GM21526 (cell line): ENCODE measurements around the gene LRG1.

Experiments used
- ATAC-seq: cut with Tn5 transposase; IDR thresholded peaks from one replicate; pipeline ENCODE4 v1.9.1; 2021; ENCODE audit warnings: moderate library complexity; ENCODE audit not compliant: unreplicated experiment, low FRiP score

Gene LRG1, protein sequence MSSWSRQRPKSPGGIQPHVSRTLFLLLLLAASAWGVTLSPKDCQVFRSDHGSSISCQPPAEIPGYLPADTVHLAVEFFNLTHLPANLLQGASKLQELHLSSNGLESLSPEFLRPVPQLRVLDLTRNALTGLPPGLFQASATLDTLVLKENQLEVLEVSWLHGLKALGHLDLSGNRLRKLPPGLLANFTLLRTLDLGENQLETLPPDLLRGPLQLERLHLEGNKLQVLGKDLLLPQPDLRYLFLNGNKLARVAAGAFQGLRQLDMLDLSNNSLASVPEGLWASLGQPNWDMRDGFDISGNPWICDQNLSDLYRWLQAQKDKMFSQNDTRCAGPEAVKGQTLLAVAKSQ

DNA sequence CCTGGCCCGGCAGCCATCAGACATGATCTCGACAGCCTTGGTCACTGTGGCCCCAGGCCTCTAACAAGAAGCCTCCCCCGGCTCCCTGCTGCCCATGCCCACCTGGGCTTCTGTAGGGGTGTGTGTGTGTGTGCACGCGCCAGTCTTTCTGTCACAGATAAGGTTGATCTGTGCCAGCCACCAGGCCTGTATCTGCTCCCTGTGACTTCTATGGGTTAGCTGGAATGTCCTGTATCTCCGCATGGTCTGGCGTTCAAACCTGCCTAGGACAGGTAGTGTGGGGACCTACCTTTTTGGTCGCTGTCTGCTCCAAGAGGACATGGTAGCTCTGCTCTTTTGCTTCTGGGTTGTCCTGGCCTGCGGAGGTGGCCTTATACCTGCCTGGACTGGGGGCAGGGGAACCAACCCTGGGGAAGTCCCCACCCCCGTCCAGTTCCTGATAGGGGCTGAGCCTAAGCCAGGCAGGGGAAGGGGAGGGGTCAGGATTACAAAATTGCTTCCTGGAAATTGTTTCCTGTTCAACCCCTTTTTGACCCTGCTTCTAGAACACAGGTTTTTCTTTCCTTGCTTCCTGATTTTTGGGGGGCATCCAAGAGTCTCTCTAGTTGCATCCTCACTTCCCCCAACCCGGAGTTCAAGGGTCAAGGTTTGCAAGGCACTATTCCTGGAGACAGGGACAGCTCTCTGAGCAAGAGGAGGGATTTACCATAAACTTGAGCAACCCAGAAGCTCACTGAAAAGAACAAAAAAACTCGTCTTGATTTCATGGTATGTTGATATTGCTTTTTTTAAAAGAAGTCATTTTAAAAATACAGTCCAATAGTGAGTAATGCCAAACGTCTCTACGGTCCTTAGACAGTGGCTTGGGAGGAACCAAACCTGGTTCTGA, at the start of gene LRG1:
TSS of gene LRG1 (minus strand) at position 344 of the 889 bp plus-strand sequence. CDS start at position 321, 23 bp downstream.
- ATAC-seq, result no peak

DNA sequence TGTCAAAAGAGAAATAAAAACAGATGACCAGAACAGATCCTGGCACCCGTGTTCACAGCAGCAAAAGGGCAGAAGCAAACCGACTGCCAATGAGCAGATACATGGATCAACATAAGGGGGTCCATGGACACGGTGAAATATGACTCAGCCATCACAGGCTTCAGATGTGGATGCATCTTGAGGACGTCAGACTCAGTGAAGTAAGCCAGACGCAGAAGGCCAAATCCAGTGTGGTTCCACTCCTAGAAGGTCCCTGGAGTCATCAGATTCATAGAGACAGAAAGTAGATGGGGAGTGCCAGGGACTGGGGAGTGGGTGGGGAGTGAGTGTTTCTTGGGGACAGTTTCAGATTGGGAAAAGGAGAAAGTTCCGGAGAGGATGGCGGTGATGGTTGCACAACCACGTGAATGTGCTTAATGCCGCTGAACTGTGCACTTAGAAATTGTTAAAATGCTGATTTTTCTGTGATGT, 48.5 kb upstream of the LRG1 start:
- ATAC-seq, result no peak

DNA sequence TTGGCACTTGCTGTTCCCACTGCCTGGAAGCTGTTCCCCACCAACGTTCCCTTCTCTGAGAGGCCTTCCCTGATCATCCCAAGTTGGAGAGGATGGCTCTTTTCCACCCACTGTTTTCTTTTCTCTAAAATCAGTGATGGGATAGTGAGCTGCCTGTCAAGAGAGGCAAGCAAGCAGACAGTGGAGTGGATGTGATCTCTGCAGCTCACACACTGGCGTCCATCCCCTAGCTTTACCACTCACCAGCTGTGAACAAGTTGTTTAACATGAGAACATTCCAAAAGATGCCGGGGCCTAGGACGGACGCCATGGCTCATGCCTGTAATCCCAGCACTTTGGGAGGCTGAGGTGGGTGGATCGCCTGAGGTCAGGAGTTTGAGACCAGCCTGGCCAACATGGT, 47.7 kb upstream of the LRG1 start:
- ATAC-seq, result no peak

DNA sequence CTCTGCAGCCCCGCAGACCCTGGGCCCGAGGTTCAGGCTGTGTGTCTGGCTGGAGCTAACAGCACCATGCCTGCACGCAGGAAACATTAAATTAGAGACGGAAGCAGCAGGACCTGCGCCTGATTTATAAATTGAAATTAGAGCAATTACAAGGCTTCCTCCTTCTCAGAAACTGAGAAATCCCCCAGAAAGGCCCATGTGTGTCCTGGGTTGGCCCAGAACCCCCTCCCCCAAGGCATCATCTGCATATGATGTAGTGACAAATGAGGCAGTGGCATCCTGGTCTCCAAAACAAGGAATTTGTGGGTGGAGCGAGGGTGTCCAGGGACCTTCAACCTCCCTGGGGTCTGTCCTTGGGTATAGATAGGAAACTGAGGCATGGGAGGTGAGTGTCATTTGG, 46.9 kb upstream of the LRG1 start:
- ATAC-seq, result no peak

DNA sequence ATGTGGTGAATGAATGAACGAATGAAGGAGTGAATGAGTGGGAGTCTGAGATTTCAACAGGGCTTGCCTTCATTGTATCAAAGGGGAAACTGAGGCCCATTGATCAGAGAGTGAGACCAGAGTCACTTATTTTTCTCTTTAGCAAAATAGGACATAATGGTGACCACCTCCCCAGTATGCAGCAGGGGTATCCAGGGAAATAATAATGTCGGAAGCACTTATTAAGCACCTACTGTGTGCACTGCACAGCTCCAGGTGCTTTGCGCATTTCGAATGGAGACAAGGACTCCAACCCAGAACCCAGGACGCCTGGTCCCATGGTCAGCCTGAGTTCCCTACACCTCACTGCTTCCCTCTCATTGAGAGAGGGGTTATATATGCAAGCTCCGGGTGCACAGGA, 46.4 kb upstream of the LRG1 start:
- no peak for ATAC-seq

DNA sequence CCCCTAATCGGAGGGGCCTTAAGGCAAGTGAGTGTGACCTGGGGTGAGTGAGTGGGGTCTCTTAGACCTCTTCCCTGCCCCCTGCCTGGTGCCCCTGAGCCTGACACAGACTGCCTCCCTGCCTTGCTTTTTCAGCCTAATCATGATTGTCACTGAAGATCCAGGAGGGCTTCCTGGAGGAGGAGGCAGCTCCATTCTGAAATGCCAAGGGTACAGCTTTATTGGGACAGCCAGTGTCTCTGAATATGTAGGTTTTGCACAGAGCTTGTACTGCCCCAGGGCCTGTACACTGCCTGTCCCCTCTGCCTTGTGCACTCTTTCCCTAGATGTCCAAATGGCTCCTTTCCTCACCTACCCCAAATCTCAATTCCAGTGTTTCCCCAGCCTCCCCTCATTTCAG, 45.7 kb upstream of the LRG1 start:
- no peak for ATAC-seq

DNA sequence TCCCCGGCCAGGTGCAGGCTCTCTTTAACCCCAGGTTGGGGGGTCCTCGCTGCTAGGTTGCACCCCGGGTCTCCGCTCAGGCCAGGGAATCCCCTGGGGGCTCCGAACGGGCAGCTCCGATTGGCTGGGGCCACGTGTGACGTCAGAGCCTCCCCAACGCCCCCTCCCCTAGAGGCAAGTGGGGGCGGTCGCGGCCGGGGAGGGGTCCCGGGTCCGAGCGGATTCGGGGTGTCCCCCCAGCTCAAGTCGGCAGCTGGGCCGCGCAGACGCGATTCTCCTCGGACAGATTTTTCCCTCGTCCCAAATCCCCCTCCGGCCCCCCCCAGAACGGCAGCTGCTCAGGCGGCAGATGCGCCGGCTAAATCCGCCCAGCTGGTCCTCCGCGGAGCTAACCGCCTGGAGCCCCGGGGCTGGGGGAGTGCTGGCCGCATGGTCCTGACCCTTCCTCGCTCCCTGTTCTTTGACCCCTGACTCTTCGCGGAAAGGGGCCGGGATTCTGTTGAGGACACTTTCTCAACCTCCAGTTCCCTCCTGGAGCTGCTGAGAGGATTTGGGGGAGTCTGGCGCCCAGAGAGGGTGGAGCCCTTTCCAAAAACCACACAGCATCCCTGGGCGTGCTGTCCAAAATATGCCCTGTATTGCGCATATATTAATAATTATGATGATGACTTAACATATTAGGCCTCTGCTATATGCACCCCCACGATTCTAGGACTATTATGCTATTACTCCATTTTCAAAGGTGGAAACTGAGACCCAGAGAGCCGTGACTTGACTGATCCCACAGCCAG, 45.0 kb upstream of the LRG1 start:
- no peak for ATAC-seq

DNA sequence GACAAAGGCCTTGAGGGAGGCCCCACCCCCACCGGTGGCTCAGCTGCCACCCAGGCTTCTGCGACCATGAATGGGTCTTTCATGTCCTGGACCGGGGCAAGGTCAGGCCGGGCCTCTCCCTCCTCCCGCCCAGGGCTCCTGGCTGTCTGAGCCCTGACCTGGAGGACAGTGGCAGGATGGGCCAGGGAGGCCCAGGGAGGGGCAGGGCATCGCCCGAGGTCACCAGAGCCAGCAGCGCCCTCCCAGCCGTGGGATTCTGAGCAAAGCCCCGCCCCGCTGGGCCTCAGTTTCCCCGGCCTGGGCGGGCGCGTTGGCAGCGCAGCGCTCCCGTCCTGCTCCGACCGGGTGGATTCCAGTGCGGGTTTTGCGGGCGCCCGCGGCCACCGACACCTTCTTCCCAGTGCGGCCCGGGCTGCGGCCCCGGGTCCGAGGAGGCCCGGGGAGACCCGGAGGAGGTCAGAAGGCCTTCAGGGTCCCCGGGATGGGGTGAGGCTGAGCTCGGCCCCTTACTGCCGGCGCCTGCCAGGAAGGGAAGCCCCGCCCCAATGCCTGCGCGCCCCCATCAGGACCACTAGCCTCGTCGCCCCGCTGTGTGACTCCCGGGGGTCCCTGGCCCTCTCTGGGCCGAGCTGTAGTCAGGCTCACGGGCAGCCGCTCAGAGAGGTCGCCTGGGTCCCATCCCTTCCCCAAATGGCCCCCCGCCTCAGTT, 44.3 kb upstream of the LRG1 start:
- ATAC-seq, result no peak

DNA sequence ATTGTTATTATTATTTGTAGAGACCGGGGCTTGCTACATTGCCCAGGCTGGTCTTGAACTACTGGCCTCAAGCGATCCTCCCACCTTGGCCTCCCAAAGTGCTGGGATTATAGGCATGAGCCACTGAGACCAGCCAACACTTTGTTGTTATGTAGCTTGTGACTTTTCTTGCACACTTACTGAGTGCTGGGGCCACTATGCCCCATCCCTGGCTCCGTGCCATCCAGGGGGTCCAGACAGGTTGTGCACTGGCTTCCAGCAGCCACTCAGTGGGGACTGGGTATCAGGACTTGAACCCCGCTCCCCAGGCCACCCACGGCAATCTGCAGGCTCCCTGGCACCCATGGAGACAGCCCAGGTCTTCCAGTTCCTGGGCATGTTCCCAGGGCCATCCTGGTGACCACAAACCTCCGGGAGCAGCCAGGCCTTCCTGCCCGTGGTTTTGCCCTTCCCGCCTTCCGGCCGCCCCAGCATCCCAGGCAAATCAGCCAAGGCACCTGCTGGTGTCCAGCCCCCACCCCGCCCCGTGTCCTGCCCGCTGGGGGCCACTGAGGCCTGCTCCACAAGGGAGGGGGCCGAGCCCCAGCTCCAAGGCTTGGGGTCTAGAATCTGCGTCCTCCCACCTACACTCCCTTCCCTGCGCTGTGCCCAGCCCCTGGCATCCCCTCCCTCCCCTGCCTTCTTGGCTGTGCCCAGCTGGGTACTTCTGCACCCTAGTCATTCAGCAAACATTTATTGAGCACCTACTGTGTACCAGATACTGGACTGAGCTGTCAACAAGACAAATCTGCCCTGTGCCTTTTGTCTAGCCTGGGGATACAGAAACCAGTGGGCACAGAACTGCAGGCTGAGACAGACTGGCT, 43.4 kb upstream of the LRG1 start:
- no peak for ATAC-seq

DNA sequence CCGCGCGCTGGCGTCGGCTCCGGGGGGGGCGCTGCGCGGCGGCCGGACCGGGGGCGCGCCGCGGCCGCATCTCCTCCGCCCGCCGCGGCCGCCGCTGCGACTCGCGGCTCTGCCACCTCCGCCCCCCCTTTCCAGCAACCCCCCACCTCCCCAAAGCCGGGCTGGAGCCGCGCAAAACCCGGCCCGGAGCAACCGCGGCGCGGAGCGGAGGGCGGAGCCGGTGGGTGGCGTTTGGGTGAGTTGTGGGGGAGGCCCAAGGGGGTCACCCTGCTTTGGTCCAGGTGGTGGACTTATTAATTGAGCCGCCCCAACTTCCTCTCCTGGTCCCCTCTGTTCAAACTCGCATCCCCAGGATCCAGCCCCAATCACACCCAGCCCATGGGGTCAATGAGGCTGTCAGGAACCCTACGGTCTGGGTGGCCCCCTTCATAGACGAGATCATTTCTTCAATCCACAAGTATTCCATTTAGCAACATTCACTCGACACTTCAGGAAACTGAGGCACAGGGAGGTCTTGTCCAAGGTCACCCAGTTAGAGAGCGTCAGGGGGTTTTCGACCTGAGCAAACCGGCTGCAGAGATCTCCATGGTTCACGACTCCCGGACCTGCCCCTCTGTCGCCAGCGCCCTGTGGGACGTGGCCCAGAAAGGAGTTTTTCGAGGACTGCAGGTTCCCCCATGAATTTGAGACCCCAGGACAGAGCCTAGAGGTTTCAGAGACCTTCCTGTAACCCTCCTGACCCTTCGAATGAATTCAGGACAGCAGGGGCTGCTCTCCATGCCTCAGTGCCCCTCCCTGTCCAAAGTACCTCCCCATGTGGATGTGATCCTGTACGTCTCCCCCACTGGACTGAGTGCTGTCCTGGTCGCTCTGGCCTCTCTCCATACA, 42.1 kb upstream of the LRG1 start:
- no peak for ATAC-seq

DNA sequence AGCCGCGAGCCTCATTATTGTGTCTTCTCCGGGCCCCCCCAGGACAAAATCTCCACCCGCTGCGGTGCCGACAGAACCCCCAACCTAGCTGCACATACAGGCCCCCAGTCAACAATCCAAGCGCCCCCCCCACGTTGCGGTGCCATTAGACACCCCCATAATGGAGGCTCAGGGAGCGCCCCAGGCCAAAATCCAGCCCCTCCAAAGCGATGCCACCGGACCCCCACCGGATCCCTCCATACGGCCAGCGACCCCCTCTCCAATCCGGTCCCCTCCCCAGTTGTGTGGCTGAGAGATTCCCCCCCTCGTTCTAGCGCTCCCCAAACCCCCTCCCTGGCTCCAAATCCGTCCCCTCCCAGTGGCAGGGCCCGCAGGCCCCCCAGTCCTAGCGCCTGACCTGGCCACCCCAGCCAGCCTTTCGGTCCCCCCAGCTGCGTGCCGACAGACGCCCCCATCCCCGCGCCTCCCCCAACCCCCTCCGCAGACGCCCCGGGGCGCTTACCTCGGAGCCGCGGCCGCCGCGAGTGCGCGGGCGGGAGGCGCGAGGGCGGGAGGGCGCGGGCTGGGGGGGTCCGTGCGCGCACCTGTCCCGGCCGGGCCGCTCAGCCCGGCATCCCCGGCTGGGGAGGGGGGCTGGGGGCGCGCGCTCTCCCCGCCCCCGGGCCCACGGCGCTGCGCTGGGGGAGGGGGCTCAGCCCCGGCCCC, 41.3 kb upstream of the LRG1 start:
- ATAC-seq, result no peak

DNA sequence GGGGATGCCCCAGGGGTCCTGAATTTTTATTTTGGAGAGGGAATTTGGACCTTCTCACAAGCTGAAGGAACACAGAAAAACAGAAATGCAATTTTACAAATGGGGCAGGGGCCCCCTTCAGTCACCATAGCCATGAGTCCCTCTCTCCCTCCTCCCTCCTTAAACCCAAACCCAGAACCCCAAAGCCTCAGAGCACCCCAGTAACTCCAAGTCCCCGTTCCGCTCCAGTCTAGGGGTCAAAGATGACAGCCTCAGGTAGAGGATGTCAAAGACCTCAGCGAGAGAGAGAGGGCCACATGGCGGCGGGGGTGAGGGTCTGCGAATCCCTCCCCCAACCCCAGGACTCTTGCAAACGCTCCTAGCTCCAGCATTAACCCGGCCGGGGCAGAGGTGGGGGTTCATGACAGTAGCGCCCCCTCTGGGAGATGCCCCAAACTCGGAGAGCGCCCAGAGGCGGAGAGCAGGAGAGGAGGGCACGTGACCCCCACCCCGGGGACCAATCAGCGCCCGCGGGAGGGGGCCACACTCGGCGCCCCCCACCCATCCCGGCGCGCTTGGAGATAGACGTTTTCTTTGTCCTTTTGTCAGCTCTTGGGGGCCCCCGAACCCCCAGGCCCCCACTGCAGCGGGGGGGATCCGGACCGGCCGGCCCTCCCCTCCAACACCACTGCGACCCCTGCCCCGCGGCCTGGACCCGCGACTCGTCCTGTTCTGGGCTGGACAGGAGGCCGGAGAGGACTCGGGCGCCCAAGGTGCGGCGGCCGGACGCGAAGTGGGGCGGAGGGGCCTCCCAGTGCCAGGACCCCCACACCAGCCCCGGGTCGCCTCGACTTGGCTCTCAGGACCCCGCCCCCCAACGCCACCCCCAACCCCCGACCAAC, 40.4 kb upstream of the LRG1 start:
- no peak for ATAC-seq

DNA sequence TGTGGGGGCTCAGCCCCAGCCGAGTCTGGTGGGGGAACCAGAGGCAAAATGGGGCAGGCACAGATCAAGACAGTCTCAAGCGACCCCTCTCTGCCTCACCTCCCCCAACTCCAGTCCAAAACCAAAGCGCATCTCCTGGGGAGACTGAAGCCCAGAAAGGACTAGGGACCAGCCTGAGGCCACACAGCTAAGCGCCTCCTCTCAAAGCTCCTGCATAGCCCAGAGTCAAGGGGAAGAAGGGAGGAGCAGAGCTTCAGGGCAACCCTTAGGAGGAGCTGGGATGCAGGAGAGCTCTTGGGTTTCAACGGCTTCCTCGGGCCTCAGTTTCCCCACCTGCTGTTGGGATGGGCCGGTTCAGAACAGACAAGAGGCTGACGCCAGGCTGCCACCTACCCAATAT, 39.6 kb upstream of the LRG1 start:
- no peak for ATAC-seq

DNA sequence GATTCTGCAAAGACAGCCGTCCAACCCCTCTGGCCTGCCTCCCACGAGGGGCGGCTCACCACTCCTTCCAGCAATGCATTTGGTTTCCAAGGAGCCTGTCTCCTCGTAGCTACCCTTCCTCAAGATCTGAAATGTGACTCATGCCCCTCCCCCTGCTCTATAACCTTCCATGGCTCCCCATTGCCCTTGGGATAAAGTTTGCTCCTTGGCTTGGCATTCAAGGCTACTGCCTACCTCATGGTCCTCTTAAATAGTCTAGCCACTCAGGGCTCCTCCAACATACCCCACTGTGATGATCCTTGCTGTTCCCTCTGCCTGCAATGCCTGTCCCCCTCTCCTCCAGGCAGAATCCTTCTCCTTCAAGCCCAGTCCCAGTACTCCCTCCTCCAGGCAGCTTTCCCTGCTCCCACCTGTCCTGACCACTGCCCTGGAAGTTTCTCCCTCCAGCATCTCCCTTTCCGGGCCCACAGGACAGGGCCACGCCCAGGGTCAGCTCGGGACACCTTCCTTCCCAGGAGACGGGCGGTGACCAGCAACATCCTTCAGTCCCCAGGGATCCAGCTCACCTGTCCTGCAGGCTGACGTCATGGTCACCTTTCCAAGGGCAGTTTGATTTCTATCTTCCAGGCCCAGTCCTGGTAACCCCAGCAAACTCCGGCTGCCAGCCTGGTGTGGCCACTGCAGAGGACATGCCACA, 38.9 kb upstream of the LRG1 start:
- no peak for ATAC-seq

DNA sequence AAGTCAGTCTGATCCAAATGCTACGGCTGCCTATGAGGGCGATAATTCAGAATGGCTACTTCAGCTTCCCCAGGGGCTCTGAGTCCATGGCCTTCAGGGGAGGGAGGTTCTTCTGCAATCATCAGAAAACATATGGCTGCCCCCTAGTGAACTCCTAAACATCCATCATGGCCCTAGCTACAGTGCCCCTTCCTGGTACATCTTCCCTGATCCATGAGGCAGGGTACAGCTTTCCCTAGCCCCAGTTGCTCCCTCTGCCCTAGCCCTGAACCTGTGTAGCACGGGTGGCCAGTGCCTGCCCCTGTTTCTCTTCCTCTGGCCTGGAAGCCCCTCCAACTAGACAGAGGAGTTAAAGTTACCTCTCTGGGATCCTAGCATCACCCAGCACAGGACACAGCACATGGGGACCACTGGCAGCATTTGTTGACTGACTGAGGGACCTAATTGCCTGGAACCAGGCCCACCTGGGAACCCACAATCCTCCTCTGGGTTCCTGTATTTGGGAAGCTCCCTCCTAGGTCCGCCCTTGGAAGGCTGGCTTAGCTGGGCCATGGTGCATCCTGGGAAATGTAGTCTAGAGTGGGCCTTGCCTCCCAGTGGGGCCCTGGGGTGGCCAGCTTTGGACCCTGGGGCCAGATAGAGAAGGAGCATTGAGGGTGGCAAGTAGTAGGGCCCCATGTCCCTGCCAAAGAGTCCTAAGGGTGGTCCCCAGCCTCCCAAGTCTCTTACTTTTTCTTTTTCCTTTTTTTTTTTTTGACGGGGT, 37.4 kb upstream of the LRG1 start:
- ATAC-seq, result no peak
